RWPE2 (cell line): ENCODE measurements around the gene DAZL.
A peak's percentile ranks its signal among the peaks of the same experiment; 100 is the strongest.

Experiments used
- ATAC-seq: fragments of 200-7000 bp; cut with Tn5 transposase; 3 replicates; pipeline ENCODE4 v1.9.1; 2021; ENCODE audit warnings: low read depth
- DNase-seq: peaks from one replicate; pipeline ENCODE4 v3.0.0-alpha.2; 2020; ENCODE audit warnings: low spot score
- H3K27ac ChIP-seq: fragments of 450-650 bp; 2 replicates; pipeline ENCODE4 v1.5.1; 2017; ENCODE audit warnings: mild to moderate bottlenecking; ENCODE audit not compliant: poor library complexity, severe bottlenecking
- H3K27me3 ChIP-seq: fragments of 250-450 bp; sonication (Bioruptor Pico); 2 replicates; pipeline ENCODE4 v1.5.1; 2021; ENCODE audit warnings: mild to moderate bottlenecking, moderate library complexity; ENCODE audit not compliant: insufficient read depth, poor library complexity, severe bottlenecking
- H3K36me3 ChIP-seq: fragments of 250-450 bp; sonication (Bioruptor Pico); 2 replicates; pipeline ENCODE4 v1.5.1; 2020; ENCODE audit warnings: low read depth, mild to moderate bottlenecking, moderate library complexity
- H3K4me1 ChIP-seq: fragments of 250-450 bp; sonication (Bioruptor Pico); 2 replicates; pipeline ENCODE4 v1.5.1; 2021; ENCODE audit warnings: mild to moderate bottlenecking, moderate library complexity; ENCODE audit not compliant: insufficient read depth, poor library complexity, severe bottlenecking
- H3K4me3 ChIP-seq: fragments of 250-450 bp; sonication (Bioruptor Pico); 2 replicates; pipeline ENCODE4 v1.5.1; 2021; ENCODE audit warnings: mild to moderate bottlenecking, moderate library complexity; ENCODE audit not compliant: severe bottlenecking
- H3K9me3 ChIP-seq: fragments of 250-450 bp; sonication (Bioruptor Pico); 2 replicates; pipeline ENCODE4 v1.5.1; 2021; ENCODE audit warnings: mild to moderate bottlenecking, moderate library complexity; ENCODE audit not compliant: severe bottlenecking
- CTCF ChIP-seq: fragments of 450-650 bp; IDR thresholded peaks from one replicate; pipeline ENCODE4 v1.5.1; 2017; ENCODE audit warnings: mild to moderate bottlenecking, moderate library complexity; ENCODE audit not compliant: poor library complexity, severe bottlenecking

Gene DAZL

GRCh38 chr3:16606398-16606797 lies 1.2 kb upstream of the DAZL start:
- TF ChIP-seq CTCF = no peak
- no peaks in the 10 kb centered on the region for H3K9me3 ChIP-seq
- H3K36me3 ChIP-seq = peaks cover 3% of the 10 kb centered on the region; the same call in 1 of the 2 replicates
- DNase-seq = no peak
- H3K27me3 ChIP-seq = peaks cover 6% of the 10 kb centered on the region
- ATAC-seq = peak; percentile 49; the same call in 2 of the 3 replicates
- H3K4me3 ChIP-seq = no peak overlapping the region
- no peaks in the 10 kb centered on the region for H3K4me1 ChIP-seq
- H3K27ac ChIP-seq = no peak overlapping the region

GRCh38 chr3:16605966-16606365 lies 743 bp upstream of the DAZL start:
- Histone ChIP-seq H3K4me3 (no peak overlapping the region), H3K27me3 (peaks cover 6% of the 10 kb centered on the region), H3K27ac (no peak overlapping the region), H3K9me3 (no peaks in the 10 kb centered on the region), H3K4me1 (no peaks in the 10 kb centered on the region), H3K36me3 (peaks cover 3% of the 10 kb centered on the region; the same call in 1 of the 2 replicates)
- ATAC-seq (no peak), DNase-seq (no peak)
- no peak for TF ChIP-seq CTCF

- DNase-seq (no peak), ATAC-seq (no peak)
- H3K9me3 ChIP-seq = no peaks in the 10 kb centered on the region
- no peak for TF ChIP-seq CTCF
- H3K27ac ChIP-seq = no peak overlapping the region
- peaks cover 3% of the 10 kb centered on the region; the same call in 1 of the 2 replicates for H3K36me3 ChIP-seq
- H3K4me1 ChIP-seq = no peaks in the 10 kb centered on the region
- no peak overlapping the region for H3K4me3 ChIP-seq
- H3K27me3 ChIP-seq = peaks cover 10% of the 10 kb centered on the region
These were observed 790 bp downstream of the DAZL start for GRCh38 chr3:16604433-16604832.

- no peak overlapping the region for H3K27ac ChIP-seq
These were observed 3.7 kb downstream of the DAZL start for GRCh38 chr3:16601537-16602005.

More at GRCh38 chr3:16601537-16602005, 3.7 kb downstream of the DAZL start:
- ATAC-seq (no peak), DNase-seq (no peak)
- Histone ChIP-seq H3K9me3 (no peaks in the 10 kb centered on the region), H3K4me1 (no peaks in the 10 kb centered on the region), H3K27me3 (peaks cover 10% of the 10 kb centered on the region), H3K36me3 (peaks cover 3% of the 10 kb centered on the region; the same call in 1 of the 2 replicates), H3K4me3 (no peak overlapping the region)
- TF ChIP-seq CTCF = peak; percentile 68
